K562 (cell line): ENCODE data around the gene FSTL4. TPM values are rescaled to one million over a fixed set of nuclear protein-coding genes. Genes with fewer than 3 reads are reported as not detected.

Source experiments
- ATAC-seq: fragments of 200-7000 bp; cut with Tn5 transposase; 3 replicates; pipeline ENCODE4 v1.9.1; 2020; ENCODE audit warnings: moderate library complexity
- BruUV-seq: library from RNA; stranded (reverse); fragments of 400-500 nt; replicated peaks from 2 replicates; lab custom pipeline; 2021; lab: Mats Ljungman, UMichigan
- CTCF ChIA-PET: fragments of 300-600 bp; formaldehyde crosslinking; extraction: SDS; loops from one replicate; lab custom pipeline; 2021; ENCODE audit warnings: low intra/inter-chr PET ratio; lab: Yijun Ruan, JAX
- POLR2A ChIA-PET: fragments of 300-600, 350-650 bp; sonication (Branson Sonifier 250); formaldehyde crosslinking; extraction: SDS; loops from one replicate; lab custom pipeline; 2021; ENCODE audit warnings: antibody characterized with exemption, inconsistent platforms; lab: Yijun Ruan, JAX
- DNase-seq, 4 experiments: peaks; one replicate each; pipeline versions ENCODE4 v3.0.0 to v3.0.0-alpha.2; 2011 to 2018; ENCODE audit warnings: low spot score in 3 of 4, mixed read lengths in 3 of 4; ENCODE audit errors: extremely low read depth in 1 of 4
- FAIRE-seq: peaks from 2 replicates; lab custom pipeline; 2011; peaks lifted over from hg19 to GRCh38; lab: Jason Lieb, UNC
- H2AFZ ChIP-seq: 2 replicates; pipeline ENCODE4 v1.6.0; 2011; ENCODE audit warnings: low read depth, low read length, control low read depth, inconsistent platforms
- H3K27ac ChIP-seq: fragments of 200-600 bp; 3 replicates; pipeline ENCODE4 v1.8.0; 2011; ENCODE audit warnings: low read depth, mild to moderate bottlenecking, control low read depth, inconsistent platforms, low read length, moderate library complexity, mixed read lengths; ENCODE audit errors: extremely low read depth
- H3K27me3 ChIP-seq, 2 experiments: fragments of 300-600 bp in 1 of 2; 2 replicates in 1 of 2; 3 replicates in 1 of 2; pipeline versions ENCODE4 v1.6.0 to v1.8.0; 2011; ENCODE audit warnings: inconsistent platforms in 2 of 2, low read length in 2 of 2, mild to moderate bottlenecking in 1 of 2, mixed read lengths in 1 of 2, moderate library complexity in 1 of 2; ENCODE audit not compliant: control insufficient read depth in 2 of 2, insufficient read depth in 2 of 2
- H3K36me3 ChIP-seq: fragments of 300-600 bp; 3 replicates; pipeline ENCODE4 v1.8.0; 2011; ENCODE audit warnings: mild to moderate bottlenecking, low read length, inconsistent platforms; ENCODE audit not compliant: control insufficient read depth, insufficient read depth
- H3K4me1 ChIP-seq, 2 experiments: fragments of 200-600 bp in 1 of 2; replicated peaks in 1 of 2; 2 replicates in 1 of 2; 3 replicates in 1 of 2; pipeline versions ENCODE4 v1.5.1 to v1.8.0; 2011; ENCODE audit warnings: inconsistent platforms in 2 of 2, low read length in 2 of 2, mild to moderate bottlenecking in 1 of 2, mixed read lengths in 1 of 2, moderate library complexity in 1 of 2; ENCODE audit not compliant: control insufficient read depth in 2 of 2, insufficient read depth in 2 of 2
- H3K4me2 ChIP-seq: 2 replicates; pipeline ENCODE4 v1.6.1; 2011; ENCODE audit warnings: low read length, control low read depth, inconsistent platforms, mixed read lengths; ENCODE audit not compliant: insufficient read depth
- H3K4me3 ChIP-seq: fragments of 200-600 bp; sonication (generic), shearing (Covaris generic); 2 replicates; pipeline ENCODE4 v1.5.1; 2016; ENCODE audit warnings: control low read depth, inconsistent platforms
- H3K79me2 ChIP-seq: fragments of 200-600 bp; 3 replicates; pipeline ENCODE4 v1.8.0; 2011; ENCODE audit warnings: low read length, inconsistent platforms; ENCODE audit not compliant: control insufficient read depth, insufficient read depth
- H3K9ac ChIP-seq, 2 experiments: 2 replicates each; pipeline versions ENCODE4 v1.6.0 to v1.6.1; 2011; ENCODE audit warnings: low read depth in 2 of 2, low read length in 2 of 2, control low read depth in 1 of 2, inconsistent platforms in 1 of 2, mild to moderate bottlenecking in 1 of 2, mixed read lengths in 1 of 2; ENCODE audit not compliant: insufficient read depth in 1 of 2
- H3K9me1 ChIP-seq: one replicate; pipeline ENCODE4 v1.6.0; 2011; ENCODE audit warnings: inconsistent platforms, mild to moderate bottlenecking, low read length, moderate library complexity; ENCODE audit not compliant: control insufficient read depth, insufficient read depth
- H3K9me3 ChIP-seq: replicated peaks from 2 replicates; pipeline ENCODE4 v1.5.1; 2011; ENCODE audit warnings: low read depth, low read length, inconsistent platforms; ENCODE audit not compliant: control insufficient read depth, insufficient read depth
- H4K20me1 ChIP-seq: replicated peaks from 2 replicates; pipeline ENCODE4 v1.6.1; 2011; ENCODE audit warnings: low read length, inconsistent platforms, mixed read lengths; ENCODE audit not compliant: control insufficient read depth, insufficient read depth
- CUX1 ChIP-seq: fragments of 200-800 bp; sonication (Bioruptor generic); IDR thresholded peaks from 2 replicates; pipeline ENCODE4 v1.6.1; 2016; ENCODE audit warnings: missing genetic modification characterization, missing compliant biosample characterization
- EZH2 ChIP-seq: IDR thresholded peaks from 2 replicates; pipeline ENCODE4 v1.6.1; 2012; ENCODE audit warnings: low read depth, mild to moderate bottlenecking, inconsistent platforms, low read length, borderline replicate concordance
- IFI16 ChIP-seq: fragments of 250-450 bp; sonication (Bioruptor Pico); IDR thresholded peaks from 2 replicates; pipeline ENCODE4 v2.1.2; 2022; ENCODE audit warnings: mild to moderate bottlenecking, inconsistent platforms
- MAFK ChIP-seq: IDR thresholded peaks from 2 replicates; pipeline ENCODE4 v1.6.1; 2011; ENCODE audit warnings: low read length, improper control_type of control experiment
- NUFIP1 ChIP-seq: fragments of 450-650 bp; IDR thresholded peaks from 2 replicates; pipeline ENCODE4 v1.6.1; 2018; ENCODE audit not compliant: partially characterized antibody
- PHF8 ChIP-seq: fragments of 200-600 bp; sonication (generic); IDR thresholded peaks from 2 replicates; pipeline ENCODE4 v1.6.1; 2012; ENCODE audit warnings: mixed run types, mild to moderate bottlenecking, inconsistent platforms, low read length, moderate library complexity, borderline replicate concordance
- ZBTB1 ChIP-seq: sonication (generic); formaldehyde crosslinking; IDR thresholded peaks from 2 replicates; pipeline ENCODE4 v1.8.1; 2023; ENCODE audit warnings: missing genetic modification reagents, low read depth, mild to moderate bottlenecking, borderline replicate concordance
- ZNF584 ChIP-seq: fragments of 200-800 bp; sonication (Bioruptor generic); IDR thresholded peaks from 2 replicates; pipeline ENCODE4 v1.6.1; 2016; ENCODE audit warnings: low read depth, mild to moderate bottlenecking, missing genetic modification characterization, missing compliant biosample characterization
- ZNF79 ChIP-seq: fragments of 250-450 bp; sonication (Bioruptor Pico); IDR thresholded peaks from 2 replicates; pipeline ENCODE4 v1.4.0; 2020; ENCODE audit warnings: low read depth, mild to moderate bottlenecking, moderate library complexity
- WGBS: fragments of 100-300 bp; shearing (Covaris generic); methylation state at CpG from one replicate; pipeline ENCODE4 v1.1.6; 2016; ENCODE audit warnings: low coverage, mixed read lengths; ENCODE audit not compliant: insufficient coverage; ENCODE audit errors: missing lambda C conversion rate; 5-methylcytosine and 5-hydroxymethylcytosine counted together
- in situ Hi-C: fragments of 300-500 bp; cut with MboI; formaldehyde crosslinking; loops from 4 replicates; pipeline ENCODE4 v1.15.0; 2018; ENCODE audit warnings: inconsistent platforms, mixed read lengths
- intact Hi-C: fragments of 100-400 bp; cut with micrococcal nuclease; formaldehyde crosslinking; loops from 2 replicates; pipeline ENCODE4 v1.14.2; 2022
- polyA plus RNA-seq, 8 experiments: library from polyadenylated mRNA; depleted of rRNA in 4 of 8; stranded (reverse) in 5 of 8; unstranded in 3 of 8; fragments of >200 nt; fragmentation: Nextera tagmentation in 2 of 8; fragmentation: Illumina TruSeq in 1 of 8; extraction: Ambion mirVana in 2 of 8; extraction: Trizol in 1 of 8; gene quantifications; 2 replicates each; pipeline versions ENCODE4 v1.2.1 to v1.2.3, GENCODE V29; 2011 to 2014; ENCODE audit warnings: inconsistent platforms in 1 of 8, missing spikeins in 1 of 8
- total RNA-seq, 7 experiments: library from RNA; depleted of rRNA in 6 of 7; stranded (reverse); fragments of >200 nt in 6 of 7; fragmentation: Illumina TruSeq in 2 of 7; extraction: Trizol in 2 of 7; gene quantifications; 2 replicates each; pipeline versions ENCODE4 v1.2.1 to v1.2.3, GENCODE V29; 2011 to 2021; ENCODE audit warnings: low replicate concordance in 1 of 7

The FSTL4 gene
- total and polyA plus RNA-seq, 9 of the 15 experiments (the other 6 are each of a cell fraction or from before 2014, with no cell fraction given) = 0.08 to 0.18 (median 0.10) TPM; not detected in 5

GRCh38 chr5:133367984-133368383 lies 244.4 kb downstream of the FSTL4 start:
- no peaks in the 10 kb centered on the region for H3K9me3 ChIP-seq
- POLR2A ChIA-PET = interaction anchor here (0.7 kb wide), 1 partner anchor 15 kb away, joined by 3 read pairs; no protein-coding TSS in a partner anchor
- no peaks in the 10 kb centered on the region for H3K9me1 ChIP-seq
- H4K20me1 ChIP-seq = no peaks in the 10 kb centered on the region
- DNase-seq (no peak), FAIRE-seq (no peak), ATAC-seq (no peak)
- no peak overlapping the region for H2AFZ ChIP-seq
- no peak for TF ChIP-seq NUFIP1
- TF ChIP-seq IFI16 (CRISPR knock-in tag) = no peak
- no peak for TF ChIP-seq PHF8
- H3K36me3 ChIP-seq = no peaks in the 10 kb centered on the region
- in situ Hi-C loops (no loop called here), intact Hi-C loops (loop anchor here (10.0 kb wide), 1 partner anchor 97 kb away; no protein-coding TSS in a partner anchor)
- no peak overlapping the region for H3K9ac ChIP-seq
- CTCF ChIA-PET = no interaction called here
- no peaks in the 10 kb centered on the region for H3K79me2 ChIP-seq
- H3K4me1 ChIP-seq = no peaks in the 10 kb centered on the region
- BruUV-seq = no TSS peak
- 0% methylated on average over 2 of the region's 2 CpGs for WGBS
- no peak overlapping the region for H3K27ac ChIP-seq
- H3K4me2 ChIP-seq = no peak overlapping the region
- peaks cover 17 to 61% of the 10 kb centered on the region in 2 experiments for H3K27me3 ChIP-seq
- H3K4me3 ChIP-seq = no peak overlapping the region

- no peak for DNase-seq
- TF ChIP-seq PHF8 = no peak
- TF ChIP-seq MAFK = no peak
- TF ChIP-seq ZBTB1 (CRISPR knock-in tag) = no peak
- no peak for TF ChIP-seq EZH2
- no peak for TF ChIP-seq CUX1 (CRISPR knock-in tag)
- TF ChIP-seq ZNF584 (CRISPR knock-in tag) = no peak
- no peak for TF ChIP-seq ZNF79
These were observed 245.1 kb downstream of the FSTL4 start for GRCh38 chr5:133367071-133367786.

More at GRCh38 chr5:133367071-133367786, 245.1 kb downstream of the FSTL4 start:
- H3K27me3 ChIP-seq = peaks cover 21 to 59% of the 10 kb centered on the region in 2 experiments
- no peak overlapping the region for H3K9ac ChIP-seq
- H3K4me1 ChIP-seq = no peaks in the 10 kb centered on the region
- H4K20me1 ChIP-seq = no peaks in the 10 kb centered on the region
- H3K4me2 ChIP-seq = no peak overlapping the region
- intact Hi-C loops (loop anchor here (10.0 kb wide), 1 partner anchor 98 kb away; no protein-coding TSS in a partner anchor), in situ Hi-C loops (no loop called here)
- no peaks in the 10 kb centered on the region for H3K9me3 ChIP-seq
- no peak overlapping the region for H2AFZ ChIP-seq
- no peaks in the 10 kb centered on the region for H3K36me3 ChIP-seq
- BruUV-seq = no TSS peak
- ATAC-seq (no peak), FAIRE-seq (no peak)
- POLR2A ChIA-PET = interaction anchor here (0.6 kb wide), 1 partner anchor 580 kb away, joined by 3 read pairs; no protein-coding TSS in a partner anchor
- CTCF ChIA-PET = no interaction called here
- H3K4me3 ChIP-seq = no peak overlapping the region
- WGBS = 0% methylated on average over 6 of the region's 6 CpGs
- H3K27ac ChIP-seq = no peak overlapping the region
- H3K79me2 ChIP-seq = no peaks in the 10 kb centered on the region
- H3K9me1 ChIP-seq = no peaks in the 10 kb centered on the region
